B cell (primary cell): ENCODE results near the gene B3GNT7. TPM values are rescaled to one million over a fixed set of nuclear protein-coding genes. Genes with fewer than 3 reads are reported as not detected.

Source experiments
- ATAC-seq: fragments of 200-7000 bp; cut with Tn5 transposase; one replicate; pipeline ENCODE4 v1.10.0; 2021; ENCODE audit warnings: low read depth, mild to moderate bottlenecking, moderate number of reproducible peaks, moderate library complexity
- CTCF ChIA-PET: fragments of 350-600 bp; sonication (Branson Sonifier 250); formaldehyde crosslinking; loops from one replicate; lab custom pipeline; 2021; ENCODE audit warnings: antibody characterized with exemption, inconsistent platforms; lab: Charles Lee
- POLR2A ChIA-PET: fragments of 350-600 bp; sonication (Branson Sonifier 250); formaldehyde crosslinking; loops from one replicate; lab custom pipeline; 2021; ENCODE audit warnings: antibody characterized with exemption; lab: Charles Lee
- DNase-seq: peaks from one replicate; pipeline ENCODE4 v3.0.0; 2013
- H2AFZ ChIP-seq: 2 replicates; pipeline ENCODE4 v1.6.1; 2012; ENCODE audit warnings: mild to moderate bottlenecking, low read depth, low read length; ENCODE audit not compliant: insufficient read depth, poor library complexity, severe bottlenecking
- H3K27ac ChIP-seq, 2 donors: 1 replicate in 1 of 2; 2 replicates in 1 of 2; pipeline ENCODE4 v1.5.1; 2012 to 2013; ENCODE audit warnings: low read length in 2 of 2, mild to moderate bottlenecking in 2 of 2, moderate library complexity in 1 of 2
- H3K27me3 ChIP-seq, 4 experiments: fragments of 200-600 bp in 1 of 4; sonication (generic) in 1 of 4; replicated peaks in 1 of 4; 1 replicate in 2 of 4; 2 replicates in 2 of 4; pipeline versions ENCODE4 v1.6.1 to v1.7.0; 2013 to 2016; ENCODE audit warnings: low read length in 3 of 4, mild to moderate bottlenecking in 2 of 4, mixed read lengths in 1 of 4, moderate library complexity in 1 of 4; ENCODE audit not compliant: insufficient read depth in 4 of 4, control insufficient read depth in 3 of 4; ENCODE audit errors: control extremely low read depth in 1 of 4
- H3K36me3 ChIP-seq, 2 experiments: replicated peaks in 1 of 2; 1 replicate in 1 of 2; 2 replicates in 1 of 2; pipeline versions ENCODE4 v1.6.1 to v1.7.1; 2013; ENCODE audit warnings: low read length in 1 of 2; ENCODE audit not compliant: insufficient read depth in 2 of 2, control insufficient read depth in 1 of 2; ENCODE audit errors: control extremely low read depth in 1 of 2, extremely low read depth in 1 of 2
- H3K4me1 ChIP-seq, 2 donors: fragments of 200-600 bp in 1 of 2; sonication (generic) in 1 of 2; 1 replicate in 1 of 2; 2 replicates in 1 of 2; pipeline versions ENCODE4 v1.5.1 to v1.6.1; 2013 to 2017; ENCODE audit warnings: low read length in 2 of 2; ENCODE audit not compliant: control insufficient read depth in 2 of 2, insufficient read depth in 2 of 2
- H3K4me2 ChIP-seq: replicated peaks from 2 replicates; pipeline ENCODE3; 2012; ENCODE audit warnings: mild to moderate bottlenecking, low read depth, low read length; ENCODE audit not compliant: poor library complexity, severe bottlenecking
- H3K4me3 ChIP-seq, 5 experiments: fragments of 200-600 bp in 1 of 5; sonication (generic) in 1 of 5; 1 replicate in 3 of 5; 2 replicates in 2 of 5; pipeline versions ENCODE4 v1.5.1 to v1.7.0; 2011 to 2016; ENCODE audit warnings: low read length in 4 of 5, mild to moderate bottlenecking in 4 of 5, low read depth in 2 of 5, control low read depth in 1 of 5, moderate library complexity in 1 of 5; ENCODE audit not compliant: insufficient read depth in 1 of 5; ENCODE audit errors: control extremely low read depth in 1 of 5, extremely low read depth in 1 of 5
- H3K79me2 ChIP-seq: fragments of 200-600 bp; sonication (generic); one replicate; pipeline ENCODE4 v1.6.0; 2016; ENCODE audit warnings: low read length; ENCODE audit not compliant: control insufficient read depth, insufficient read depth
- H3K9ac ChIP-seq: fragments of 200-600 bp; sonication (generic); 2 replicates; pipeline ENCODE4 v1.6.1; 2017; ENCODE audit warnings: mild to moderate bottlenecking, low read length, moderate library complexity
- H3K9me3 ChIP-seq, 3 donors: one replicate each; pipeline versions ENCODE4 v1.6.1 to v1.7.1; 2013; ENCODE audit warnings: low read length in 2 of 3; ENCODE audit not compliant: control insufficient read depth in 2 of 3, insufficient read depth in 1 of 3; ENCODE audit errors: control extremely low read depth in 1 of 3
- H4K20me1 ChIP-seq: 2 replicates; pipeline ENCODE4 v1.6.0; 2012; ENCODE audit warnings: mild to moderate bottlenecking, low read length; ENCODE audit not compliant: insufficient read depth, control insufficient read depth, poor library complexity, severe bottlenecking
- H3K27ac Mint-ChIP-seq: one replicate; pipeline ENCODE4 v1.8.0; 2021; ENCODE audit warnings: mixed read lengths
- H3K27me3 Mint-ChIP-seq: one replicate; pipeline ENCODE4 v1.8.0; 2021; ENCODE audit warnings: mixed read lengths
- H3K4me1 Mint-ChIP-seq: one replicate; pipeline ENCODE4 v1.8.0; 2021; ENCODE audit warnings: mixed read lengths
- H3K4me3 Mint-ChIP-seq: one replicate; pipeline ENCODE4 v1.8.0; 2021; ENCODE audit warnings: mixed read lengths
- H3K9me3 Mint-ChIP-seq: one replicate; pipeline ENCODE4 v1.8.0; 2022; ENCODE audit warnings: mixed read lengths; ENCODE audit not compliant: insufficient read depth
- EZH2 ChIP-seq: IDR thresholded peaks from 2 replicates; pipeline ENCODE4 v1.6.1; 2012; ENCODE audit warnings: borderline replicate concordance, low read depth, mild to moderate bottlenecking, moderate library complexity, low read length; ENCODE audit not compliant: insufficient read depth, poor library complexity, severe bottlenecking
- WGBS: methylation state at CpG from one replicate; pipeline ENCODE4 v1.1.5; 2013; ENCODE audit warnings: missing lambda C conversion rate; ENCODE audit not compliant: insufficient coverage; 5-methylcytosine and 5-hydroxymethylcytosine counted together
- intact Hi-C: fragments of 100-400 bp; cut with micrococcal nuclease; formaldehyde crosslinking; loops from one replicate; pipeline ENCODE4 v1.10.0; 2022
- polyA plus RNA-seq: library from polyadenylated mRNA; depleted of rRNA; stranded (reverse); fragments of >200 nt; gene quantifications from 2 replicates; pipeline ENCODE4 v1.2.3, GENCODE V29; 2012
- total RNA-seq, 2 donors: library from RNA; stranded (reverse); fragments of 120-200 nt in 1 of 2; gene quantifications; 1 replicate in 1 of 2; 2 replicates in 1 of 2; pipeline versions ENCODE4 v1.2.3 to v1.2.4, GENCODE V29; 2013 to 2022
- TF ChIP-seq, protein P1 (sequence below): fragments of 200-600 bp; IDR thresholded peaks from one replicate; pipeline ENCODE4 v1.8.0; 2022; ENCODE audit warnings: antibody characterized with exemption, mild to moderate bottlenecking

B3GNT7 gene
- total and polyA plus RNA-seq, 2 donors (not counting 1 experiment from before 2014, with no cell fraction given): 5.7 to 14.3 TPM

DNA sequence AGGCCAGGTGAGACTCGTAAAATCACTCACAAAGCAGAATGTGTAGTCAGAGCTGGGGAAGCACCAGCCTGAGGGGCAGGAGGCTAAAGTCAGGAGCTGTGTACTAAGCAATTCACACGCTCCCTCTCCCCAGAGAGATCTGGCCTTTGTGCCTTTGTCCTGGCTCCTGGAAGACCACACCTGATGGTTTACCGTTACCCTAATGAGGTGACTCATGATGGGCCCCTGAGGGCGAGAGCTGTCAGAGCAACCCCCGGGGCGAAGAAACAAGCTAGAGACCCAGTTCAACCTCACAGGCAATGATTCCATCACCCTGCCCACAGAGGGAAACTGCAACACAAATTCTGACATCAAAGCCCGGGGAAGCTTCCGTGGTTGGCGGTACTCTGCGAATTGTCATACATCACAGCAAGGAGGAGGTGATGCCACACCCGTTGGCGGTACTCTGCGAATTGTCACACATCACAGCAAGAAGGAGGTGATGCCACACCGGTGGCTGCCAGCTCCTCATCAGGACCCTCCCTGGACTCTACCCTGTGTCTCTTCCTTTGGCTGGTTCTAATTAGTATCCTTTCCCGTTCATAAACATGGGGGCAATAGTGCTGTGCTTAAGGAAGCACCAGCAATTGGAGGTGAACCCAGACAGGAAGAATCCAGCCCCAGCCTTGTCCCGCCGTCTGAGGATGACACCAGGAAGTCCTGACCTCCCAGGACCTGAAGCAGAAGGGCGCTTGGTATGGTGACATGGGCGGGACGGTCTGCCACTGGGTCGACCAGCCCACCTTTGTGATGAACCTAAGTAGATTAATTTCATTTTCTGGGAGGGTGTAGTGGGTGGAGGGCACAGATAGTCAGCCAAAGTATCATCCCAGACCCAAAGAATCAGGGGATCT, 30.5 kb downstream of the B3GNT7 start:
- H3K36me3 ChIP-seq: no peaks in the 10 kb centered on the region
- H3K4me3 ChIP-seq: no peak overlapping the region
- no peak overlapping the region for H2AFZ ChIP-seq
- no peak overlapping the region for H3K9ac ChIP-seq
- DNase-seq (no peak), ATAC-seq (no peak)
- H3K4me2 ChIP-seq: no peak overlapping the region
- peaks cover 6% of the 10 kb centered on the region for H3K9me3 Mint-ChIP-seq
- no peaks in the 10 kb centered on the region for H3K79me2 ChIP-seq
- no peaks in the 10 kb centered on the region for H3K27me3 ChIP-seq
- intact Hi-C loops: no loop called here
- TF ChIP-seq EZH2: no peak
- TF ChIP-seq, protein P1, sequence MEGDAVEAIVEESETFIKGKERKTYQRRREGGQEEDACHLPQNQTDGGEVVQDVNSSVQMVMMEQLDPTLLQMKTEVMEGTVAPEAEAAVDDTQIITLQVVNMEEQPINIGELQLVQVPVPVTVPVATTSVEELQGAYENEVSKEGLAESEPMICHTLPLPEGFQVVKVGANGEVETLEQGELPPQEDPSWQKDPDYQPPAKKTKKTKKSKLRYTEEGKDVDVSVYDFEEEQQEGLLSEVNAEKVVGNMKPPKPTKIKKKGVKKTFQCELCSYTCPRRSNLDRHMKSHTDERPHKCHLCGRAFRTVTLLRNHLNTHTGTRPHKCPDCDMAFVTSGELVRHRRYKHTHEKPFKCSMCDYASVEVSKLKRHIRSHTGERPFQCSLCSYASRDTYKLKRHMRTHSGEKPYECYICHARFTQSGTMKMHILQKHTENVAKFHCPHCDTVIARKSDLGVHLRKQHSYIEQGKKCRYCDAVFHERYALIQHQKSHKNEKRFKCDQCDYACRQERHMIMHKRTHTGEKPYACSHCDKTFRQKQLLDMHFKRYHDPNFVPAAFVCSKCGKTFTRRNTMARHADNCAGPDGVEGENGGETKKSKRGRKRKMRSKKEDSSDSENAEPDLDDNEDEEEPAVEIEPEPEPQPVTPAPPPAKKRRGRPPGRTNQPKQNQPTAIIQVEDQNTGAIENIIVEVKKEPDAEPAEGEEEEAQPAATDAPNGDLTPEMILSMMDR: no peak
- no peaks in the 10 kb centered on the region for H3K4me1 Mint-ChIP-seq
- H3K27ac Mint-ChIP-seq: no peak overlapping the region
- no peaks in the 10 kb centered on the region for H3K4me1 ChIP-seq
- ChIA-PET CTCF (no interaction called here), POLR2A (no interaction called here)
- WGBS: 92% methylated on average over 16 of the region's 21 CpGs
- no peaks in the 10 kb centered on the region for H4K20me1 ChIP-seq
- no peak overlapping the region for H3K4me3 Mint-ChIP-seq
- H3K27ac ChIP-seq: no peak overlapping the region
- no peaks in the 10 kb centered on the region for H3K9me3 ChIP-seq
- no peaks in the 10 kb centered on the region for H3K27me3 Mint-ChIP-seq

DNA sequence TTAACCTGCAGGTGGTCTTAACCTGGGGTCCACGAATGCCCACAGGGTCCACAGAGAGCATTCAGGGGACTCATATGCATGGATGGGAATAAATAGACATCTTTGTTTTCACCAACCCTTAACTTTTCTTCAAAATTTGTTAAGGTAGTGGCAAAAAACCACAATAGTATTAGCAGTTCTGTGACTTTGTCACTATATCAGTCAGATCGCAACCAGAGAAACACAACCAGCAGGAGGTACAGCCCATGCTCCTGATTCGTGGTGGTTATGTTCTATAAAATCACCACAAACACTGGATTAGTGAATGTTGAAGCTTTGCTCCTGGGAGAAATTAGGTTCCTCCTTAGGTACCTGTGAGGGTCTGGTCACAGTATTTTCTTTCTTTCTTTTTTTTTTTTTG, 31.6 kb downstream of the B3GNT7 start:
- DNase-seq (no peak), ATAC-seq (no peak)

More for the DNA sequence above, 31.6 kb downstream of the B3GNT7 start:
- ChIA-PET POLR2A (no interaction called here), CTCF (no interaction called here)
- Histone ChIP-seq H3K79me2 (no peaks in the 10 kb centered on the region), H3K4me2 (no peak overlapping the region), H3K27me3 (no peaks in the 10 kb centered on the region), H3K9ac (no peak overlapping the region), H3K36me3 (no peaks in the 10 kb centered on the region), H3K4me1 (no peaks in the 10 kb centered on the region), H4K20me1 (no peaks in the 10 kb centered on the region), H2AFZ (no peak overlapping the region), H3K9me3 (peaks cover 0 to 6% (median 4%) of the 10 kb centered on the region in 3 donors), H3K27ac (no peak overlapping the region), H3K4me3 (no peak overlapping the region)
- TF ChIP-seq, protein P1: no peak
- TF ChIP-seq EZH2: no peak
- peaks cover 6% of the 10 kb centered on the region for H3K9me3 Mint-ChIP-seq
- H3K27me3 Mint-ChIP-seq: peaks cover 4% of the 10 kb centered on the region
- H3K4me1 Mint-ChIP-seq: no peaks in the 10 kb centered on the region
- no CpG with 5 or more reads among the region's 3 CpGs for WGBS
- intact Hi-C loops: no loop called here
- H3K27ac Mint-ChIP-seq: no peak overlapping the region
- H3K4me3 Mint-ChIP-seq: no peak overlapping the region
